K562 (cell line): ENCODE data around the gene S1PR1. TPM values are rescaled to one million over a fixed set of nuclear protein-coding genes. Genes with fewer than 3 reads are reported as not detected.

Source experiments
- ATAC-seq: fragments of 200-7000 bp; cut with Tn5 transposase; 3 replicates; pipeline ENCODE4 v1.9.1; 2020; ENCODE audit warnings: moderate library complexity
- BruUV-seq: library from RNA; stranded (reverse); fragments of 400-500 nt; replicated peaks from 2 replicates; lab custom pipeline; 2021; lab: Mats Ljungman, UMichigan
- CTCF ChIA-PET: fragments of 300-600 bp; formaldehyde crosslinking; extraction: SDS; loops from one replicate; lab custom pipeline; 2021; ENCODE audit warnings: low intra/inter-chr PET ratio; lab: Yijun Ruan, JAX
- POLR2A ChIA-PET: fragments of 300-600, 350-650 bp; sonication (Branson Sonifier 250); formaldehyde crosslinking; extraction: SDS; loops from one replicate; lab custom pipeline; 2021; ENCODE audit warnings: antibody characterized with exemption, inconsistent platforms; lab: Yijun Ruan, JAX
- DNase-seq, 4 experiments: peaks; one replicate each; pipeline versions ENCODE4 v3.0.0 to v3.0.0-alpha.2; 2011 to 2018; ENCODE audit warnings: low spot score in 3 of 4, mixed read lengths in 3 of 4; ENCODE audit errors: extremely low read depth in 1 of 4
- FAIRE-seq: peaks from 2 replicates; lab custom pipeline; 2011; peaks lifted over from hg19 to GRCh38; lab: Jason Lieb, UNC
- H2AFZ ChIP-seq: 2 replicates; pipeline ENCODE4 v1.6.0; 2011; ENCODE audit warnings: low read depth, low read length, control low read depth, inconsistent platforms
- H3K27ac ChIP-seq: fragments of 200-600 bp; 3 replicates; pipeline ENCODE4 v1.8.0; 2011; ENCODE audit warnings: low read depth, mild to moderate bottlenecking, control low read depth, inconsistent platforms, low read length, moderate library complexity, mixed read lengths; ENCODE audit errors: extremely low read depth
- H3K27me3 ChIP-seq, 2 experiments: fragments of 300-600 bp in 1 of 2; 2 replicates in 1 of 2; 3 replicates in 1 of 2; pipeline versions ENCODE4 v1.6.0 to v1.8.0; 2011; ENCODE audit warnings: inconsistent platforms in 2 of 2, low read length in 2 of 2, mild to moderate bottlenecking in 1 of 2, mixed read lengths in 1 of 2, moderate library complexity in 1 of 2; ENCODE audit not compliant: control insufficient read depth in 2 of 2, insufficient read depth in 2 of 2
- H3K36me3 ChIP-seq: fragments of 300-600 bp; 3 replicates; pipeline ENCODE4 v1.8.0; 2011; ENCODE audit warnings: mild to moderate bottlenecking, low read length, inconsistent platforms; ENCODE audit not compliant: control insufficient read depth, insufficient read depth
- H3K4me1 ChIP-seq, 2 experiments: fragments of 200-600 bp in 1 of 2; replicated peaks in 1 of 2; 2 replicates in 1 of 2; 3 replicates in 1 of 2; pipeline versions ENCODE4 v1.5.1 to v1.8.0; 2011; ENCODE audit warnings: inconsistent platforms in 2 of 2, low read length in 2 of 2, mild to moderate bottlenecking in 1 of 2, mixed read lengths in 1 of 2, moderate library complexity in 1 of 2; ENCODE audit not compliant: control insufficient read depth in 2 of 2, insufficient read depth in 2 of 2
- H3K4me2 ChIP-seq: 2 replicates; pipeline ENCODE4 v1.6.1; 2011; ENCODE audit warnings: low read length, control low read depth, inconsistent platforms, mixed read lengths; ENCODE audit not compliant: insufficient read depth
- H3K4me3 ChIP-seq: fragments of 200-600 bp; sonication (generic), shearing (Covaris generic); 2 replicates; pipeline ENCODE4 v1.5.1; 2016; ENCODE audit warnings: control low read depth, inconsistent platforms
- H3K79me2 ChIP-seq: fragments of 200-600 bp; 3 replicates; pipeline ENCODE4 v1.8.0; 2011; ENCODE audit warnings: low read length, inconsistent platforms; ENCODE audit not compliant: control insufficient read depth, insufficient read depth
- H3K9ac ChIP-seq, 2 experiments: 2 replicates each; pipeline versions ENCODE4 v1.6.0 to v1.6.1; 2011; ENCODE audit warnings: low read depth in 2 of 2, low read length in 2 of 2, control low read depth in 1 of 2, inconsistent platforms in 1 of 2, mild to moderate bottlenecking in 1 of 2, mixed read lengths in 1 of 2; ENCODE audit not compliant: insufficient read depth in 1 of 2
- H3K9me1 ChIP-seq: one replicate; pipeline ENCODE4 v1.6.0; 2011; ENCODE audit warnings: inconsistent platforms, mild to moderate bottlenecking, low read length, moderate library complexity; ENCODE audit not compliant: control insufficient read depth, insufficient read depth
- H3K9me3 ChIP-seq: replicated peaks from 2 replicates; pipeline ENCODE4 v1.5.1; 2011; ENCODE audit warnings: low read depth, low read length, inconsistent platforms; ENCODE audit not compliant: control insufficient read depth, insufficient read depth
- H4K20me1 ChIP-seq: replicated peaks from 2 replicates; pipeline ENCODE4 v1.6.1; 2011; ENCODE audit warnings: low read length, inconsistent platforms, mixed read lengths; ENCODE audit not compliant: control insufficient read depth, insufficient read depth
- BRF1 ChIP-seq: IDR thresholded peaks from 3 replicates; pipeline ENCODE4 v1.6.1; 2011; ENCODE audit warnings: borderline replicate concordance, mild to moderate bottlenecking; ENCODE audit not compliant: insufficient read length; ENCODE audit errors: extremely low read depth
- CEBPZ ChIP-seq: fragments of 150-350 bp; IDR thresholded peaks from 2 replicates; pipeline ENCODE4 v1.6.1; 2014; ENCODE audit warnings: low read depth, mild to moderate bottlenecking, low read length, borderline replicate concordance
- CGGBP1 ChIP-seq: fragments of 250-450 bp; sonication (Bioruptor Pico); IDR thresholded peaks from 2 replicates; pipeline ENCODE4 v1.9.0; 2021; ENCODE audit warnings: mild to moderate bottlenecking
- FOXJ3 ChIP-seq: sonication (generic); formaldehyde crosslinking; IDR thresholded peaks from 2 replicates; pipeline ENCODE4 v1.4.0; 2020; ENCODE audit warnings: mild to moderate bottlenecking, missing genetic modification reagents
- HOMEZ ChIP-seq: fragments of 250-450 bp; sonication (Bioruptor Pico); IDR thresholded peaks from 2 replicates; pipeline ENCODE4 v1.4.0; 2020; ENCODE audit warnings: mild to moderate bottlenecking, moderate library complexity
- IFI16 ChIP-seq: fragments of 250-450 bp; sonication (Bioruptor Pico); IDR thresholded peaks from 2 replicates; pipeline ENCODE4 v2.1.2; 2022; ENCODE audit warnings: mild to moderate bottlenecking, inconsistent platforms
- PPARD ChIP-seq: fragments of 250-450 bp; sonication (Bioruptor Pico); IDR thresholded peaks from 2 replicates; pipeline ENCODE4 v1.8.0; 2022; ENCODE audit warnings: inconsistent platforms, mild to moderate bottlenecking, moderate library complexity
- THAP12 ChIP-seq: fragments of 250-450 bp; sonication (Bioruptor Pico); IDR thresholded peaks from 2 replicates; pipeline ENCODE4 v1.9.0; 2021; ENCODE audit warnings: mild to moderate bottlenecking, inconsistent platforms
- YY1 ChIP-seq, 3 experiments: IDR thresholded peaks; 2 replicates each; pipeline ENCODE4 v1.6.1; 2011; ENCODE audit warnings: low read length in 2 of 3, mild to moderate bottlenecking in 2 of 3, moderate library complexity in 2 of 3, borderline replicate concordance in 1 of 3, control low read depth in 1 of 3, low read depth in 1 of 3; ENCODE audit not compliant: insufficient read depth in 3 of 3, insufficient replicate concordance in 2 of 3, control insufficient read depth in 1 of 3, insufficient read length in 1 of 3; ENCODE audit errors: extremely low read depth in 1 of 3
- ZNF197 ChIP-seq: fragments of 200-800 bp; sonication (Bioruptor generic); IDR thresholded peaks from 2 replicates; pipeline ENCODE4 v1.6.1; 2016; ENCODE audit warnings: low read depth, missing genetic modification characterization, missing compliant biosample characterization
- ZNF696 ChIP-seq: fragments of 250-450 bp; sonication (Bioruptor Pico); conservative IDR thresholded peaks from 2 replicates; pipeline ENCODE4 v1.4.0; 2020; ENCODE audit warnings: mild to moderate bottlenecking, moderate library complexity
- ZSCAN29 ChIP-seq: fragments of 450-650 bp; IDR thresholded peaks from 2 replicates; pipeline ENCODE4 v1.6.1; 2017
- in situ Hi-C: fragments of 300-500 bp; cut with MboI; formaldehyde crosslinking; loops from 4 replicates; pipeline ENCODE4 v1.15.0; 2018; ENCODE audit warnings: inconsistent platforms, mixed read lengths
- intact Hi-C: fragments of 100-400 bp; cut with micrococcal nuclease; formaldehyde crosslinking; loops from 2 replicates; pipeline ENCODE4 v1.14.2; 2022
- polyA plus RNA-seq, 8 experiments: library from polyadenylated mRNA; depleted of rRNA in 4 of 8; stranded (reverse) in 5 of 8; unstranded in 3 of 8; fragments of >200 nt; fragmentation: Nextera tagmentation in 2 of 8; fragmentation: Illumina TruSeq in 1 of 8; extraction: Ambion mirVana in 2 of 8; extraction: Trizol in 1 of 8; gene quantifications; 2 replicates each; pipeline versions ENCODE4 v1.2.1 to v1.2.3, GENCODE V29; 2011 to 2014; ENCODE audit warnings: inconsistent platforms in 1 of 8, missing spikeins in 1 of 8
- total RNA-seq, 7 experiments: library from RNA; depleted of rRNA in 6 of 7; stranded (reverse); fragments of >200 nt in 6 of 7; fragmentation: Illumina TruSeq in 2 of 7; extraction: Trizol in 2 of 7; gene quantifications; 2 replicates each; pipeline versions ENCODE4 v1.2.1 to v1.2.3, GENCODE V29; 2011 to 2021; ENCODE audit warnings: low replicate concordance in 1 of 7
- TF ChIP-seq, protein P1 (sequence below): fragments of 450-650 bp; formaldehyde crosslinking; IDR thresholded peaks from 2 replicates; pipeline ENCODE4 v1.4.0; 2020; ENCODE audit warnings: mild to moderate bottlenecking

Gene S1PR1
- total and polyA plus RNA-seq, 9 of the 15 experiments (the other 6 are each of a cell fraction or from before 2014, with no cell fraction given): 0.22 to 1.2 (median 0.43) TPM

DNA sequence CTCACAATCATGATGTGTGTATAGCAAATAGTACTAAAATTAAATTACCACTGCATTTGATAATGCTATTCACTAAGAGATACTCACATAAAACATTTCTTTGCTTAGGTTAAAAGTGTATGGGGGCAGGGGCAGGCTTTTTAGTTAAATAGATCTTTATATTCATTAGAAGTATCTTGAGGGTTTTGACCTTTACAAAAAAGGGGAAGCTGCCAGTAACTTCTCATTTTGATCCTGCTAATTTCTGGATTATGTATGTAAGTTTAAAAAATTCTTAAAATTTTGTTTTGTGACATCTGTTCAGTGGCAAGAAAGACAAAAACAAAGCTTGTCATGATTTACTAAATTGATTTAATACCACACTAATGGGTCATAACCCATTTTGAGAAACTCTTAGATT is 45.8 kb upstream of the S1PR1 start:
- intact Hi-C loops: loop anchor here (5.0 kb wide), 1 partner anchor 46 kb away; the partner anchor contains the start of gene S1PR1
- FAIRE-seq: no peak
- H3K9me1 ChIP-seq: no peaks in the 10 kb centered on the region
- no peak for DNase-seq
- H3K79me2 ChIP-seq: no peaks in the 10 kb centered on the region
- no peaks in the 10 kb centered on the region for H3K36me3 ChIP-seq
- no peaks in the 10 kb centered on the region for H3K27me3 ChIP-seq
- in situ Hi-C loops: no loop called here
- ATAC-seq: no peak
- H3K9me3 ChIP-seq: no peaks in the 10 kb centered on the region
- H2AFZ ChIP-seq: no peak overlapping the region
- H3K9ac ChIP-seq: no peak overlapping the region
- H3K27ac ChIP-seq: no peak overlapping the region
- POLR2A ChIA-PET: interaction anchor here (0.7 kb wide), 1 partner anchor 830 kb away, joined by 3 read pairs; no protein-coding TSS in a partner anchor
- BruUV-seq: no TSS peak
- H3K4me2 ChIP-seq: no peak overlapping the region
- H3K4me3 ChIP-seq: no peak overlapping the region
- CTCF ChIA-PET: no interaction called here
- H3K4me1 ChIP-seq: no peaks in the 10 kb centered on the region; a peak in 2 of 5 replicates
- H4K20me1 ChIP-seq: no peaks in the 10 kb centered on the region
- no peak for TF ChIP-seq PPARD
- TF ChIP-seq BRF1: no peak
- TF ChIP-seq HOMEZ (CRISPR knock-in tag): no peak
- TF ChIP-seq ZSCAN29: no peak
- no peak for TF ChIP-seq FOXJ3 (CRISPR knock-in tag)
- TF ChIP-seq, protein P1, sequence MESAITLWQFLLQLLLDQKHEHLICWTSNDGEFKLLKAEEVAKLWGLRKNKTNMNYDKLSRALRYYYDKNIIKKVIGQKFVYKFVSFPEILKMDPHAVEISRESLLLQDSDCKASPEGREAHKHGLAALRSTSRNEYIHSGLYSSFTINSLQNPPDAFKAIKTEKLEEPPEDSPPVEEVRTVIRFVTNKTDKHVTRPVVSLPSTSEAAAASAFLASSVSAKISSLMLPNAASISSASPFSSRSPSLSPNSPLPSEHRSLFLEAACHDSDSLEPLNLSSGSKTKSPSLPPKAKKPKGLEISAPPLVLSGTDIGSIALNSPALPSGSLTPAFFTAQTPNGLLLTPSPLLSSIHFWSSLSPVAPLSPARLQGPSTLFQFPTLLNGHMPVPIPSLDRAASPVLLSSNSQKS (CRISPR knock-in tag): no peak
- TF ChIP-seq ZNF696 (CRISPR knock-in tag): no peak
- TF ChIP-seq CEBPZ: no peak
- no peak for TF ChIP-seq CGGBP1
- TF ChIP-seq IFI16 (CRISPR knock-in tag): no peak
- TF ChIP-seq ZNF197 (CRISPR knock-in tag): no peak
- TF ChIP-seq THAP12: no peak
- no peak for TF ChIP-seq YY1 (IDR thresholded peaks at IDR 0.05; ENCODE audit: borderline replicate concordance in 1 of 3, control insufficient read depth in 1 of 3, extremely low read depth in 1 of 3, insufficient read depth in 3 of 3, insufficient read length in 1 of 3, insufficient replicate concordance in 2 of 3, low read depth in 1 of 3, low read length in 2 of 3)
